HG03342 (cell line): Measurements from ENCODE around the gene SMAD2.

Experiments used
- ATAC-seq: cut with Tn5 transposase; IDR thresholded peaks from one replicate; pipeline ENCODE4 v1.9.1; 2021; ENCODE audit warnings: mild to moderate bottlenecking, moderate library complexity; ENCODE audit not compliant: unreplicated experiment

Gene SMAD2

DNA sequence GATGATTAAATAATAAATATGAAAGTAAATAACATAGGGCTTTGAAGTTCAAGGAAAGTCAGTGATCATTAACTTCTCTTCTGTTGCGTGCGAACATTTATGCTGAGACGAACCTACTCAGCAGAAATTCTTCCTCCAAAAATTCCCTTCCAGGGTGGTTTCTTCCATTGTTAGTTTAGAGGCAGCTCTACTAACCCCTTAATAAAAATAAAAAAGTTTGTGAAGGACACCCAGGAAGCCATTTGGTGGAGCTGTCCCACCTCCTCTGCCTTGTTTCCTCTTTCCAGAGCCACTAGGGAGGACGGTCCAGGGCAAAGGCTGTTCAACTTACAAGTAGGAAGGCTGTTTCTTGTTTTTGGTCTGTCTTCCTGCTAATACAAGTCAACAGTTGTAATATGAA is 2.1 kb upstream of the SMAD2 start:
- no peak for ATAC-seq

DNA sequence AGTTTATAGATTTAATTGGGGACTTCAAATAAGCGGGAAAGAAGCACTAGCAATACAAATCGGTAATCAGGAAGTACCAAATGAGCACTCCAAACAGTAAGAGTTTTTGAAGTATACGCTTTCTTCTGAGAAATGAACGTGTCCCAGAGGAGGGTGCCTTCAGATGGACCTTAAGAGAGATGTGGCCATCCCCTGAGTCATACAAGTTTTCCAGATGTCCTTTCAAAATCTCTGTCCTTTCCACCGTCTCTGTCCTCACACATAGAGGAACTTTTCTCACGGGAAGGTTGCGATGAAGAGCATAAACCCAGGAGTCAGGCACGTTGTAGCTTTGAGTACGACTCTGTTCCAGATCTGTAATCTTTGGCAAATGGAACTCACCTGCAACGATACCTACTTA is 1.7 kb upstream of the SMAD2 start:
- ATAC-seq, result no peak

DNA sequence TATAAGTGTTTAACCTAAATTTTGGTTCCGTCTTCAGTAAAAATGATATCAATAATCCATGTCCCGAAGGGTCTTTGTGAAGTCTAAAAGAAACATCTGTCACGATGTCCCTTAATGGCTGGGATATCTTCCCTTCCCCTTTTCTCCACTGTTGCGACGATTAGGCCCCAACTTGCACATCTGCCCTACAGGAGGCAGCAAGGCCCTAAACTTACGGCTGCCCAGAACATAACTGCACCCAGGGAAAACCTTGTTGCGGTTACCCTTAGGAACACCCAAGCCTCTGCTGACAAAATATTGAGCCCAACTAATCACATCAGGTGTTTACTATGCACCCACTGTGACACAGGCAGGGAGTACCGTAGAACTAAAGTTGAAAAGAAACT is 1.3 kb upstream of the SMAD2 start:
- no peak for ATAC-seq

DNA sequence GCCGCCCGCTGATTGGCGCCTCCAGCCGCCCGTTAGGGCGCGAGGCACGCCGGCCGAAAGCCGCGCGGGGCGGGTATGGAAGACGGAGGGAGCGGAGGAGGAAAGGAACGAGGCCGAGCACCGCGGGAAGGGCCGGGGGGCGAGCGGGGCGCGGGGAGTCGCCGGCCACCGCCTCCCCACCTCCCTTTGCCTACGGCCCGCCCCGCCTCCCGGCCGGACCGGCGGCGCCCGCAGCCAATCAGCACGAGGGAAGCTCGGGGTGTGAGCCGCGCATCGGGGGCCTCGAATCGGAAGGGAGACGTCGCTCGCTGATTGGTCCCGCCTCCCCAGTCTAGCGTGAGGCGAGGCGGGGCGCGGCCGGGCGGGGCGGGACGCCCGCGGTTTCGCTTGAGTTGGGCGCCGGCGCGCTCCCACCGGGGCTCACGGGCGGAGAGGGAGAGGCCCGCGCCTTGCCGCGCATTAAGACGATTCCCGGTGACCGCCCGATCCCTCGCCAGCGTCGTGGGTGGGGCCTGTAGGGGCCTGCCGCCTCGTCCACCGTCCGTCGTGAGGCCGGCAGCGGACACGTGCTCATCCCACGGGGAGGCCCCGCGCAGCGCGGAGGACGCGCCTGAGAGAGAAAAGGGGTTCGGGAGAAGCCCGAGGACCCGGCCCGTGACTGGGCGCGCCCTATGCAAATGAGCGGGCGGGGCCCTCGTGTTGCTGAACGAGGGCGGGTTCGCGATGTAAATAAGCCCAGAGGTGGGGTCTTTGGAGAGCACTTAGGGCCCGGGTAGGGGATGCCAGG is 665 bp upstream of the SMAD2 start:
- ATAC-seq, result peak; percentile 80

DNA sequence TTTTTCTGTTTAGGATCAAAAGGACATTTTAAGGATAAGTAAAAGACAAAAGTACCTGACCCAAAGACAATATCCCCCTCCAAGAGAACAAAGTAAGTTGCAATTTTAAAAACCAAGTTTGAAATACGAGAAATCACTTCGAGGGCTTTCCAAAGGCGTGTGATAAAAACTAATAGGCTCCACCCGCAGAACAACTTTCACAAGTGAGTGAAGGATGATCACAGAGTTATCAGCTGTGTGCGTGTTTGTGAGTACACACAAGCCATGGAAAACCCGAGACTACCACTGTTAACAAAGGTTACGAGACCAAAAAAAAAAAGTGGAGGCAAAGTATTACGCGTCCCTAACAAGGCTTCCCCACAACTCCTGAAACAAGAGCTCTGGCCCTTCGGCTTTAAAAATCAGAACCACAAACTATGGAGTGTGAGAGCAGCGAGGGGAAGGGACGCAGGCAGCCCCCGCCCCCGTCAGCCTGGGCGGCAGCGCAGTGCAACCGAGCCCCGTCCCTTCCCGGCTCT is 719 bp downstream of the SMAD2 start:
- no peak for ATAC-seq

DNA sequence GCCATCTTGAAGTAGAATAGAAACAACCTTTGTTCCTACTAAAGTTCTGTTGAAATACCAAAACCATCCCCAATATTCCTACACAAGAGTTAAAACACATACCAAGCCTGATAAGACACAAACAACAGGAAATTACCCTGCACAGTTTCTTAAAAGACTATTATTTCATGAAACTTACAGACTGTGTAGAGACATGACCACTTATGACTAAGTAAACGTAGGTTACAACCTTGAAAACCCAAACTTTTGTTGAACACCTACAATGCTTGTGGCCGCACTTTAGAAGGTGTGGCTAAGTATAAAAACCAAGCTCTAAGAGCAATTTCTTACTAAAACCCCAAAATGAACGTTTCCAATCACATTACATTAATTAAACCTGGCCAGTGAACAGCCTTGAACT is 2.0 kb downstream of the SMAD2 start:
- no peak for ATAC-seq

DNA sequence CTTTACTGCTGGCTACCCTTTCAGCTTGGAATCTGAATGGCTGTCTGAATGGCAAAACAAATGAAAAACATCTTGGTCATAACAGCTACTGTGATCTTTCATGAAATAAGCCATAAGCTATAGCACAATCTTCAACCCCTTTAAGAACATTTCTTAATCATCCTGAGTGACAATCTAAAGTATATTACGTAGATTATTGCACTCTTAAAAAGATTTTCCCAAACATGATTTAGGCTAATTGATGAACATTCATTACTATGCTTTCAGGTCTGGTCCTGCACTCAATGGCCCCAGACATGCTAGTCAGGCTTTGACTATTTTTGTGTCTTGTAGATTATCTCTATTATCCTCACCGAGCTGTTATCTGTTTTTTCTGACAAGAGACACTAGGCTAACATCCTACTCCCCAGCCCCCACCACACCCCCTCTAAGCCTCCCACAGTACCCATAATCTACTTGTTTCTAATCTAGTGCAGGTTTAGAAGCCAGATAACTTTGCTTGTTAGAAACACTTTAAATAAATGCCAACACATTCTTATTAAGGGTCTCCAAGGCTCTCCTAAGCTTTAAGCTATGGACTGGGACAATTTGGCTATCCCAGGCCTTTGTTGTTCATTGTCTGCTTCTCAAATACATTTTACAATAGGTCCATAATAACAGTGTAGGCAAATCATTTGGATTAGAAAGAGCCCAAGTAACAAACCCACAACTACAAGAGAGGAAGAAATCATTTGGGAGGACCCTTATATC is 4.2 kb downstream of the SMAD2 start:
- no peak for ATAC-seq

DNA sequence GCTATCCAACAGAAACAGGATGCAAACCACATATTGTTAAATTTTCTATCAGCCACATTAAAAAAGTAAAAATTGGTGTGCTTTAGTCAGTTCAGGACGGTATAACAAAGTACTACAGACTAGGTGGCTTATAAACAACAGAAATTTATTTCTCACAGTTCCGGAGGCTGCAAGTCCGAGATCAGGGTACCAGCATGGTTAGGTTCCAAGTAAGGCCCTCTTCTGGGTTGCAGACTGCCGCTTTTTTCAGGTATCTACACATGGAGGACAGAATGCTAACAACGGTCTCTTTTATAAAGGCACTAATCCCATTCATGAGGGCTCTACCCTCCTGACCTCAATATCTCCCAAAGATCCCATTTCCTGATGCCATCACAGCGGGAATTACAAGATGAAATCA is 10.5 kb downstream of the SMAD2 start:
- no peak for ATAC-seq

DNA sequence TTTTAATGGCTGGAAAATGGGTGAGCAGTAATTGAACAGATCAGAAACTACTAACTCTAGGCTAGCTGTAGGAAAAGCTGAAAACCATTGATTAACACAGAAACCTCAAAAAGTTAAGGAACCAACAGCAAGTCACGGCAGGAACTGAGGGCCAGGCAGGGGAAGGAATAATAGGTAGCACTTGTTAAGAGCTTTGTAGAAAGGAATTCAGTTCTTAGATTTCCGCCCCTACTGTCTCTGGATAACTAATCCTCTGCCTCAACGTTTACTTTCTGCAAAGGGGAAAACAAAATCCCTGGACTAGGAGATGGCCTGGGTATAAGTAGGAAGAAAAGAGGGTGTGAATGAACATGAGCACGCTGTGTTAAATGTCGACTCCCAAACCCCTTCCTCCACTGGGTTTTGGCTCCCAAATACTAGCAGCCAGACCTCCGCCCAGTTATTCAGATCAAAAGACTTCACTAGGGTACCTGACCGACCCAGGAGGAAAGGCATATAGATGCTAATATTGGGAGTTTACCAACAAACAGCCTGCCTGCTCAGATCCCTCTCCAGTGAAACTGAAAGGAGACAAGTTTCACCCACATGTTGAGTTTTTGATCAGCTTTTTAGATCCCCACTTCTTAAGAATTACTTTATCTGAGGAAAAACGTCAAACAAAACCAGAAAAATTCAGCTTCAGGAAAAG is 12.4 kb downstream of the SMAD2 start:
- ATAC-seq, result no peak

DNA sequence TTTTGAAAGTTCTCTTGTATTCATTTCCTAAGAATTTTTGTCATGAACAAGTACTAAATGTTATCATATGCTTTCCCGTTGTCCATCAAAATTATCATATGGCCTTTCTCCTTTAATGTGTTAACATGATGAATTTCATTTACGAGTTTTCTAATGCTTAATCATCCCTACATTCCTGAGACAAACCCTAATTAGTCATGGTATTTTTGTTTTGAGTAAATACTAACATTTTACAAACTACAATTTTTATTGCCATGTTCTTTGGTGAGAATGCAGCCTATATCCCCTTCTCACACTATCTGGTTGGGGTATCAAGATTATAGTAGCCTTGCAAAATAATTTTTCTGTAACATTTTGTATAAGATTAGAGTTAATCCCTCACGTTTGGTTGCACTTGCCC is 14.5 kb downstream of the SMAD2 start:
- no peak for ATAC-seq

DNA sequence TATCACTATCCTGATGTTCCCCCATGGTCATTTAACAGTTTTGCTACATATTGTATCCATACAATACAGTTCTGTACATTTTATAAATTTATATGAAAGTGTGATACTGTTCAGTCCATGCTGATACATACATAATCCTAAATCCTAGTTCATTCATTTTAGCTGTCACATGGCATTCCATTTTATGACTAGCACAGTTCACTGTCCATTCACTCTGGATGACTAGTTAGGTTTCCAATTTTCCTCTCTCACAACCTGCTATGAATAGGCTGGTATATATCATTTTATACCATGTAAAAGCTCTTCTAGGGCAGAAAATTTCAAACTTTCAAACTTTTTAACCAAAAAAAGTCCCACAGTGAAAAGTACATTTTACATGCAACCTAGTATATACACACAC is 15.2 kb downstream of the SMAD2 start:
- no peak for ATAC-seq

DNA sequence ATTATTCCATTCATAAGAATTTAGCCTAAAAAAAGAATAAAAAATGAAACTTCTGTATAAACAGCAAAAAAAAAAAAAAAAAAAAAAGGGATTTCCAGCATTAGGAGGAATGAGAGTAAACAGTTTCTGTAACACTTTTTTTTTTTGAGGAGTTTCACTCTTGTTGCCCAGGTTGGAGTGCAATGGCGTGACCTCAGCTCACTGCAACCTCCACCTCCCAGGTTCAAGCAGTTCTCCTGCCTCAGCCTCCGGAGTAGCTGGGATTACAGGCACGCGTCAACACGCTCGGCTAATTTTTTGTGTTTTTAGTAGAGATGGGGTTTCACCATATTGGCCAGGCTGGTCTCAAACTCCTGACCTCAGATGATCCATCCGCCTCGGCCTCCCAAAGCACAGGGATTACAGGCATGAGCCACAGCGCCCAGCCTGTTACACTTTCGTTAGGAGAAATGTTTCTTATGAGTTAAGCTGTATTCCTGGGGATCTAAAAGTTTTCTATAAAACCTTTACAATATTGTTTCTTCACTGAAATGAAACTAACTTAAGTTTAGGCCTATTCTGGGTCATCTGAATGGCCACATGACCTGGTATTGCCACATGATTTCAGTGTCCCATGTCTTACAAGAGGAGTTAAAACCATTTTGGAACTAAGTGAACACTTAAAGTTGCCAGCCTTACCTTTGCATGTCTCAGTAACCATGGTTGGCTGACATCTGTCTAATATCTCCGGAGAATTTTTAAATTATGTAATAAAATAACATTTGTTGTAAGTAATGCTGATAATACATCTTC is 17.5 kb downstream of the SMAD2 start:
- no peak for ATAC-seq

DNA sequence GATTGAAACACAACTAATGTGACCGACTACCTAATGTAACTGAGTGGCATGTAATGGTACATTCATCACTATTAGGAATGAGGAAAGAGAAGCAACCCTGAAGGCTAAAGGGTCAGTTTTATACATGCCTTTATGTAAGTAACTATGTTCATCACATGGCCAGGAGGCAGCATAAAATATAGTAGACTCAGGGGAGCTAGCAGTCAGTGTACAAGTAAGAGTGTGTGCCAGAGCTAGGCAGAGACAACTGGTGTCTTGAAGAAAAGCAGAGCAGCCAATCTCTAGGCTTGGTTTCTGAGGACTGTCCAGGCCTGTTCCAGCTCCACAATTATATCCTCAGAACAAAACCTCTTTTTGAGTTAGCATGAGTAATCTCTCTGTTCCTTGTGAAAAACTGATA is 18.1 kb downstream of the SMAD2 start:
- no peak for ATAC-seq

DNA sequence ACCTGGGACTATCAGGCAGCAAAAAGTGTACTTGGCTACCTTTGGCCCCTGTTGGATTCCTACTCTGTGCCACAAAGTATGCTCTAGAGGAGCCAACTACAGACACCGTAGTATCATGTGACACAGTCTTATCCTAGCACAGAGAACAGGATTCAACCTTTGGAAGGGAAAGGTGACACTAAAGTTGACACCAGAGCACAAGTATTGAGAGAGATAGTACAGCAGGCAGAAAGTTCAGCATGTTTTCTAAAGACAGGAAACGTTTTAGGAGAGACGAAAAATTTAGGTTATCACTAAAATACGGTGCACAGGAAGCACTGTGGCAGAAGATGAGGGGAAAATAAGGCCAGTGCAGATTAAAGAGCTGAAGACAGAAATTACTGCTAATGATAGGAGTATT is 18.6 kb downstream of the SMAD2 start:
- no peak for ATAC-seq

DNA sequence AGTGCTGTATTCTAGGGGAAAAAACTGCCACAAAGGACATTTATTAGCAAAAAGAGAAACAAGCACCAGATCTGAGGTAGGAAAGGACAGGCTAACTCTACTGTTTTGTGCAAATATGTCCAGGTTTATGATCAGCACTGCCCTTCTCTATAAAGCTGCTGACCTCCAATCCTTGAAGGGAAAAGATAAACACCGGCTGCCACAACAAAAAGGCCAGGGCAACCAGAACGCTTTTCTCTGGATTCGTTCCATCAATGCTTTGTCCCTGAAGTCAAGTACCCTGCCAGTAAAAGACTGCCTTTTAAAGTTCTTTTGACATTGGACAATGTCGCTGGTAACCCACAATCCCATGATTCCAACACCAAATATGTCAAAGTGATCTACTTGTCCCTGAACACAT is 21.0 kb downstream of the SMAD2 start:
- no peak for ATAC-seq

DNA sequence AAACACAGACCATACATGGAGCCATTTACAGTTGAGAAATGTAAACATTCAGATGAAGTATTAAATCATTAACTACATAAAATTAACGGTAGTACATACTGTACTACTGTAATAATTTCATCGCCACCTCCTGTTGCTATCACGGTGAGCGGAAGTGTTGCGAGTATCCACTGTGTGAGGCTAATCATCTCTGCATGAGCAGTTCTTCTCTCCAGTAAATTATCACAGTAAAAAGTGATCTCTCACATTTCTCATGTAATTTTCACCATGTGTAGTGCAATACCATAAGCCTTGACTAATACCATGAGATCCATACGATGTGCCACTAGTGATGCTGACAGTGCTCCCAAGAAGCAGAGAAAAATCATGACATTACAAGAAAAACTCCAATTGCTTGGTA is 21.9 kb downstream of the SMAD2 start:
- no peak for ATAC-seq

DNA sequence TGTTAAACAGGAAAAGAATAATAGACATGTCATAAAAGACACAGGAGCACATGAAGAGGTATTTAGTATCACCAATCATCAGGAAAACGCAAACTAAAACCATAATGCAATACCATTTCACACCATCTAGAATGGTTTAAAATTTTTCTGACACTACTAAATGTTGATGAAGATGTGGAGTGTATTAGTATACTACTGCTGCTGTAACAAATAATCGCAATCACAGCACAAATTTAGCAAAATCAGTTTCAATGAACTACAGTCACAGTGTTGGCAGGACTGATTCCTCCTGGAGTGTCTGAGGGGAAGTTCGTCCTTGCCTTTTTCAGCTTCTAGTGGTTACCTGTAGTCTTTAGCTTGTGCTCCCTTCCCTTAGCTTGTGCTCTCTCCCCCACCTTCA is 24.1 kb downstream of the SMAD2 start:
- ATAC-seq, result no peak

DNA sequence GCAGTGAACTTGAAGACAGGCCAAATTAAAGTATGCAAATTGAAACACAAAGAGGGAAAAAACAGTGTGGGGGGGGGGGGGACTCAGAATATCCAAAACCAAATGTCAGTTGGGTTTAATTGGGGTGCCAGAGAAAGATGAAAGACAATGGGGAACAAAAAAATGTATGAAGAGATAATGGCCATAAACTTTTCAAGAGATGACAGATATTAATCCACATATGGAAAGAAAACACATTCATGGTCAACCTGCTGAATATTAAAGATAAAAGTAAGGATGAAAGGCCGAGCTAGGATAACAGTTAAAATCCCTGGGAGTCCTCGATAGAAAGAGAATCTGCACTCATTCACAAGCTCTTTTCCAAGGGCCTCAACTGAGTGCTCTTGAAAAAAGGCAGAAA is 26.6 kb downstream of the SMAD2 start:
- ATAC-seq, result no peak

DNA sequence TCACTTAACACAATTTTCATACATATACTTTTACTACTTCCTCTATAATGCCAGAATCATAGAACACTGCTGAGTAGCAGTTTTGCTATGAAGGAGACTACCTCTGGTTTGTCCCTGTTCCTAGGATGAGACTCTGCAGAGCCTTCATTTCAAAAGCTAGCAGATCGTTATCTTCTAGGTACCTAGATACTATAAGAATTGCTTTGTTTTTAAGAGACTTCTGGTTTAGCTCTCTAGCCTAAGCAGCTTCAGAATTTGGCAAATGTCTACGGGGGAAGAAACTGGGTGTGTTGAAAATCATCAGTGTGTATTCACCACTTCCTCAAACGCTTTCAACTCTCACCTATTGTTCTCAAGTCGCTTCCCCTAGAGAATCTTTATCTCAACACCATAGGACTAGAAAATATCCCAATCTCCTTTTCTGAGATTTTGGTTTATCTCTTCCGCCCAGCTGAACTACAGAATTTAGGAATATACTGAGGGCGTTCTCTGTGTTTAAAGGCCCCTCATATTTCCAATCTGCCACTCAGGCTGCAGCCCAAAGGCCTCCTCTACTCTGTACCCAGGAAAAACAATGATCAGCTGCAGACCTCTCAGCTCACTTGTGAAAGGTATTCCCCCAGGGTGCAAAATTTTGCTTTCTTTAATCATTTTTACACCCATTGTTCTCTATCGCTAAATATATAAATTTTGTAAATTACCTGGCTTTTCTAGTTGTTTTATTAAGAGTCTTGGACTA is 28.7 kb downstream of the SMAD2 start:
- peak; percentile 93 for ATAC-seq

DNA sequence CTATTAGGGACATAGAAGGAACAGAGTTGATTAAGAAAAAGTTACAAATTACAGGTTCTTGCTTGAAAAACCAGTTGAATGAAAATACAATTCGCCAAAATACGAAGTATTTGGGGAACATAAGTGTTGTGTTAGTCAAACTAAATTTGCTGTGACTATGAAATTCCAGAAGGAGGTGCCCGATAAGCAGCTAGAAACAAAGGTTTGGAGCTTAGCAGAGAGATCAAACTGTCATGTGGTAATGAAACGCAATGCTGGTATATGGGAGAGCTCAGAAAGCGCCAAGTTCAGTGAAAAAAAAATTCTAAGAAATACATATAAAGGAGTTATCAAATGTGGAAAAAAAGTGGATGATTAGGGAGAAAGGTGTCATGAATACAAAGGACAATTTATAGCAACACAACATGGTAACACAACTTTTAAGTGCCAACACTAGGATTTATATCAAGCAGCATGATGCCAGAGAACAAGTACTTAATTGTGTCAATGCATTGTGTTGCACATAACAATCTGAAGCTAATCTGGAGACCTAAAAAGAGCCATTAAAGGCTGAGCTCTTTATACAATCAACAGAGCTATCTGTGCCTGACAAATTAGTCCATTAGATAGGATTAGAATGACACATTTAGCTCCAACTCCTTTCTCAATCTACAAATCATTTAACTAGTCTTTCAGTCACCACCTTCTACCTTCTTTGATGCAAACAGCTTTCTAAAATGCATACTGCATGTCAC is 31.2 kb downstream of the SMAD2 start:
- ATAC-seq, result no peak
